Naive B cell (primary cell): ENCODE results near the gene NDST1. TPM values are rescaled to one million over a fixed set of nuclear protein-coding genes. Genes with fewer than 3 reads are reported as not detected.

Experiments used
- ATAC-seq, 2 donors: fragments of 150-1000 bp; cut with Tn5 transposase; 2 replicates each; pipeline ENCODE4 v1.10.0; 2021; ENCODE audit warnings: low read depth in 2 of 2, mild to moderate bottlenecking in 2 of 2, moderate library complexity in 2 of 2
- DNase-seq: peaks from one replicate; pipeline ENCODE4 v3.0.0; 2022
- H3K27ac Mint-ChIP-seq, 6 donors: one replicate each; pipeline ENCODE4 v1.8.0; 2020 to 2022; ENCODE audit warnings: mild to moderate bottlenecking in 6 of 6, mixed read lengths in 6 of 6, moderate library complexity in 5 of 6, inconsistent platforms in 2 of 6
- H3K27me3 Mint-ChIP-seq, 3 donors: one replicate each; pipeline ENCODE4 v1.8.0; 2021 to 2022; ENCODE audit warnings: mixed read lengths in 3 of 3, mild to moderate bottlenecking in 1 of 3
- H3K36me3 Mint-ChIP-seq, 2 donors: one replicate each; pipeline ENCODE4 v1.8.0; 2020 to 2022; ENCODE audit warnings: mixed read lengths in 2 of 2, inconsistent platforms in 1 of 2, mild to moderate bottlenecking in 1 of 2
- H3K4me1 Mint-ChIP-seq, 3 donors: one replicate each; pipeline ENCODE4 v1.8.0; 2020 to 2022; ENCODE audit warnings: mixed read lengths in 3 of 3, inconsistent platforms in 1 of 3, mild to moderate bottlenecking in 1 of 3, moderate library complexity in 1 of 3
- H3K4me3 Mint-ChIP-seq, 8 donors: one replicate each; pipeline ENCODE4 v1.8.0; 2020 to 2022; ENCODE audit warnings: mild to moderate bottlenecking in 8 of 8, mixed read lengths in 8 of 8, moderate library complexity in 8 of 8, inconsistent platforms in 2 of 8
- H3K9me3 Mint-ChIP-seq, 7 donors: one replicate each; pipeline ENCODE4 v1.8.0; 2020 to 2022; ENCODE audit warnings: mixed read lengths in 7 of 7, mild to moderate bottlenecking in 5 of 7, inconsistent platforms in 2 of 7, moderate library complexity in 1 of 7
- polyA plus RNA-seq, 6 donors: library from polyadenylated mRNA; unstranded; fragments of 300-500 nt; fragmentation: Illumina TruSeq; gene quantifications; one replicate each; pipeline ENCODE4 v1.2.3, GENCODE V29; 2021; ENCODE audit warnings: low read depth in 6 of 6

The NDST1 gene
- polyA plus RNA-seq, 6 donors from 2014 or later = 0.38 to 1.8 (median 0.73) TPM

DNA sequence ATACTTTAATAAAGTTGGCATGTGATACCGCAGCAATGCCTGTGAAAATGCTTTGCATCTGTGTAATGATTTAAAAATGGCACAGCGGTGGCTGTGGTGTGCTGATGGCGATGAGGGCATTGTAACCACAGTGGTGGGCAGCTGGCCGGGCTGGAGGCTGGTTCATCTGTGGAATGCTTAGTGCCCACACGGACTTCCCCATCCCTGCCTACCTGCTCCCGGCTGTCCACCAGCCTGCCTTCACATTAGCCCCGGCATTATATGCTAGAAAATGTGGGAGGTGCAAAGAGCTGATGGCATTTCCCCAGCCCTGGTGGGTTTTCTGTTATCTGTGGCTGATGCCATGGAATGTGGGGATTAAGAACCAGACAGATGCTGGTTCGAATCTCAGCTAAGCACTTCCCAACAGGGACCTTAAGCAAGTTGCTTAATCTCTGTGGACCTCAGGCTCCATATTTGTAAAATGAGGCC, 2.9 kb upstream of the NDST1 start:
- Mint-ChIP-seq H3K27ac (no peak overlapping the region), H3K9me3 (no peaks in the 10 kb centered on the region), H3K36me3 (no peaks in the 10 kb centered on the region), H3K4me3 (no peak overlapping the region), H3K4me1 (peaks cover under 1 to 5% (median 2%) of the 10 kb centered on the region in 3 donors), H3K27me3 (no peaks in the 10 kb centered on the region)
- ATAC-seq (no peak), DNase-seq (no peak)

DNA sequence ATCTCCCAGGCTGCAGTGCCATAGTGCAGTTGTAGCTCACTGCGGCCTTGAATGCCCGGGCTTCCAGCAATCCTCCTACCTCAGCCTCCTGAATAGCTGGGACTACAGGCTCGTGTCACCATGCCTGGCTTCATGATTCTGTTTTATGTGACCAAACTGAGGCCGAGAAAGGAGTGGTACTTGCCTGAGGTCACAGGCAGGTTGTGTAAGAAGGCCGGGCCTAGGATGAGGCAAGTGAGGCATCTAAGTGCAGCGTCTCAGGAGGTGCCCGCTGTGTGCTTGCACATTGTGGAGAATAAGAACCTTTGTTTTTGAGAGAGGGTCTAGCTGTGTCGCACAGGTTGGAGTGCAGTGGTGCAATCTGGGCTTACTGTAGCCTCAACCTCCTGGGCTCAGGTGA, 2.1 kb upstream of the NDST1 start:
- Mint-ChIP-seq H3K4me3 (no peak overlapping the region), H3K36me3 (no peaks in the 10 kb centered on the region), H3K27me3 (no peaks in the 10 kb centered on the region), H3K4me1 (peaks cover 0 to 5% (median 1%) of the 10 kb centered on the region in 3 donors), H3K27ac (no peak overlapping the region), H3K9me3 (no peaks in the 10 kb centered on the region)
- DNase-seq (no peak), ATAC-seq (no peak)

GRCh38 chr5:150506571-150507473, 1.1 kb upstream of the NDST1 start:
- no peaks in the 10 kb centered on the region for H3K36me3 Mint-ChIP-seq
- no peak for DNase-seq

DNA sequence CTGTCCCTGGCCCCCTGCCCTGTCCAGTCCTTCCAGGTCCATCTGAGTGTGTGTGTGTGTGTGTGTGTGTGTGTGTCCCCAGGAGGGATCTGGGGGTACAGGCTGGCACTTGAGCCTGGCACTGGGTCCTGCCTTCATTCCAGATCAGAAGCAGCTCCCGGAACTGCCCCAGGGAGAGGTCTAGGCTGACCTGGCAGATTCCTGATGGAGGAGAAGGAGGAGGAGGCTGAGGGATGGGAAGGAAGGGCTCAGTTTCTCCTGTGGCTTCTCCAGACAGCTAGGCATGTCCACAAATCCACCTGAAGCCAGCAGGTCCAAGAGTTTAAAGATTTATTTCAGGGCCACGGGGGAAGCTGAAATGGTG, 328 bp downstream of the NDST1 start:
- Mint-ChIP-seq H3K4me3 (no peak overlapping the region), H3K27ac (no peak overlapping the region), H3K9me3 (no peaks in the 10 kb centered on the region), H3K36me3 (no peaks in the 10 kb centered on the region), H3K4me1 (peaks cover 0 to 10% (median 4%) of the 10 kb centered on the region in 3 donors), H3K27me3 (no peaks in the 10 kb centered on the region)
- ATAC-seq (no peak), DNase-seq (no peak)

More at GRCh38 chr5:150506571-150507473, 1.1 kb upstream of the NDST1 start:
- peaks cover 0 to 10% (median 5%) of the 10 kb centered on the region in 3 donors for H3K4me1 Mint-ChIP-seq
- ATAC-seq = no peak
- H3K27ac Mint-ChIP-seq = no peak overlapping the region
- H3K27me3 Mint-ChIP-seq = no peaks in the 10 kb centered on the region
- H3K9me3 Mint-ChIP-seq = no peaks in the 10 kb centered on the region
- no peak overlapping the region for H3K4me3 Mint-ChIP-seq

DNA sequence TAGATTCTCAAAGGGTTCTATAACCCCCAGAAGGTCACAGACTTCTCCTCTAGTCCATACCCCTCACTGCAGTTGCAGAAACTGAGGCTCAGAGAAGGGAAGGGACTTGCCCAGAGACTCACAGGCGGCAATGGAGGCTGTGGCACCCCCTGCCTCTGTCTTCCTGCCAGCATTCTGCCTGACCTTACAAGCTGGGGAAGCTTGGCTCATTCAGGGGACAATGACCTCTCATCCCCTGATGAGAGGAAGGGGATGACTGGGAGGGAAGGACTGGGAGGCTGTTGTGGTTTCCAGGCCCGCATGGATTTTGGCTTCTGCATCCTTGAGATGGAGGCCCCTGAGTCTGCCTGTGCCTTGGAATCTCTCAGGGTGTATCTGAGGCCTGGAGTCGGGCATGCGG, 897 bp downstream of the NDST1 start:
- DNase-seq (no peak), ATAC-seq (no peak)
- no peaks in the 10 kb centered on the region for H3K27me3 Mint-ChIP-seq
- no peaks in the 10 kb centered on the region for H3K9me3 Mint-ChIP-seq
- H3K4me3 Mint-ChIP-seq = no peak overlapping the region
- H3K4me1 Mint-ChIP-seq = peaks cover 0 to 10% (median 4%) of the 10 kb centered on the region in 3 donors
- no peaks in the 10 kb centered on the region for H3K36me3 Mint-ChIP-seq
- no peak overlapping the region for H3K27ac Mint-ChIP-seq

DNA sequence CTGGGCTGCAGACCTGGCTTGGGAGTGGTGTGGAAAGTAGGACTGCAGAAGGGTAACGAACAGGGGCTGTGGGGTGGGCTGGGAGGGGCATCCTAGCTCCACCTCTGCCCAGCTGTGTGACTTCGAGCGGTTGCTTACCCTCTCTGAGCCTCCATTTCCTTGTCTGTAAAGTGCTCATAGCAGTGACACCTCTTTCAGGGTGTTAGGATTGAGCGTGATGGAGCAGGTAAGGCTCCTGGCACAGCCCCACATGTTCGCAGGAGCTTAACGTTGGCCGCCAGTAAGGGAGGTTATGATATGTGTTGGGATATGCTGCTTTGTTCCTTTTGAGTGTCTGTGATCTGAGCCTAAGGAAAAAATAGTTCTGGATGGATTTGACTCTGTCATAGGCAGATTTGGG, 2.1 kb downstream of the NDST1 start:
- no peaks in the 10 kb centered on the region for H3K36me3 Mint-ChIP-seq

DNA sequence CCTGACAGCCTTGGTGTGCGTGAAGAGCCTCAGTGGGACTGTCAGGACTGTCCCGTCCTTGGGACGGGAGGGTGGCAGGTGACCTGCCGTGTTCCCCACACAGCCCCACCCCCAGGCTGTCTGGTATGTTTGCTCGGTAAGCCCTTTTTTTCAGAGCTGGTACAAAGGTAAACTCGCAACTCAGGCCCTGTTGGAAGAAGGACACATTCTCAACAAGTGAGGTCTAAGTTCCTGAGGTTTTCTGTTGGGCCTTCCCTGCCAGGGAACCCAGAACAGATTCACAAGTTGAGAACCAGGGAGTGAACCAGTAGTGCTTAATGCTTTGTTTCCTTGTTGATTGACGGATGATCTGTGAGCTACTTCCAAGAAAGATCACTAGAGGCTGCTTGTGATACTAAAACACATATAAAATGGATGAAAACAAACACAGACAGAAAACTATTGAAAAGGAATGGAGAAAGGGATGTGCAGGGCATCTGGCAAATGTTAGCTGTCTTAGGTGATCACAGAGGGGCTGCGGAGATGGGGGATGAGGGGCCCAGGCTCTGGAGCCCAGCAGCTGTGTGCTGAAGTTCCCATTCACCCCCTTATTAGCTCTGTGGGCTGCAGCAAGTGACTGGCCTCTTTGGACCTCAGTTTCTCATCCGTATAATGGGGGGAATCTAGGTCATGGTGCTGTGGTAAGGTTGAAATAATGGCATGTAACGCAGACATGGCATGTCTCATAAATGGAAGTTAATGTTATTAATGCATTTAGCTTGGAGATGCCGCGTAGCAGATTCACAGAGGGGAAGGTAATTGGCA, 2.7 kb downstream of the NDST1 start:
- Mint-ChIP-seq H3K4me3 (no peak overlapping the region), H3K27ac (no peak overlapping the region), H3K9me3 (no peaks in the 10 kb centered on the region), H3K4me1 (peaks cover 0 to 10% (median 4%) of the 10 kb centered on the region in 3 donors), H3K27me3 (no peaks in the 10 kb centered on the region), H3K36me3 (no peaks in the 10 kb centered on the region)
- no peak for ATAC-seq
- DNase-seq = no peak

More for the DNA sequence above, 2.1 kb downstream of the NDST1 start:
- ATAC-seq (no peak), DNase-seq (no peak)
- Mint-ChIP-seq H3K9me3 (no peaks in the 10 kb centered on the region), H3K27ac (peak overlapping the region in 2 of 6 donors; percentile 29 to 39), H3K4me1 (peaks cover 0 to 10% (median 4%) of the 10 kb centered on the region in 3 donors), H3K4me3 (no peak overlapping the region), H3K27me3 (no peaks in the 10 kb centered on the region)

- Mint-ChIP-seq H3K4me3 (peak overlapping the region in 1 of 8 donors; percentile 30), H3K27me3 (no peaks in the 10 kb centered on the region), H3K9me3 (no peaks in the 10 kb centered on the region), H3K4me1 (peaks cover 0 to 10% (median 4%) of the 10 kb centered on the region in 3 donors), H3K36me3 (no peaks in the 10 kb centered on the region), H3K27ac (no peak overlapping the region)
- no peak for DNase-seq
- no peak for ATAC-seq
Measured at GRCh38 chr5:150511578-150512367, 3.8 kb downstream of the NDST1 start.

DNA sequence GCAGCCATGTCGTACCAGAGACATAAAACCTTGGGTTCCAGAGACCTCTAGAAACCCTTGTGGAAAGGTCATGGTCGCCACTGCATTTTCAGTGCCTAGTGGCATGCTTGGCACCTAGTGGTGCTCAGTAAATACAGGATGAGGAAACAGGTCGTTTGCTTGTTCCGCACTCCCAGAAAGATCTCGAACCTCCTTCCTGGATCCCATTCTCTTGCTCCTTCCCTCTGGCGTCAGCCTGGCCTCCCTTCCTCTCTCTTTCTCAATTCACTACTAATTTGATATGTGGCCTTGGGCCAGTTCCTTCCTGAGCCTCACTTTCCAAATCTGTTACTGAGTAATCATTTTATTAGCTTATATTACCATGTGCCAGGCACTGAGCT, 4.4 kb downstream of the NDST1 start:
- H3K27me3 Mint-ChIP-seq = no peaks in the 10 kb centered on the region
- peaks cover 0 to 10% (median 4%) of the 10 kb centered on the region in 3 donors for H3K4me1 Mint-ChIP-seq
- no peaks in the 10 kb centered on the region for H3K9me3 Mint-ChIP-seq
- ATAC-seq (no peak), DNase-seq (no peak)
- peak overlapping the region in 1 of 6 donors; percentile 44 for H3K27ac Mint-ChIP-seq
- H3K4me3 Mint-ChIP-seq = no peak overlapping the region
- no peaks in the 10 kb centered on the region for H3K36me3 Mint-ChIP-seq

GRCh38 chr5:150513375-150514309, 5.7 kb downstream of the NDST1 start:
- no peak for ATAC-seq

GRCh38 chr5:150514708-150515211, 6.8 kb downstream of the NDST1 start:
- H3K4me3 Mint-ChIP-seq = no peak overlapping the region
- ATAC-seq (no peak), DNase-seq (no peak)
- H3K4me1 Mint-ChIP-seq = peaks cover 4 to 20% (median 7%) of the 10 kb centered on the region in 3 donors
- no peak overlapping the region for H3K27ac Mint-ChIP-seq
- H3K27me3 Mint-ChIP-seq = no peaks in the 10 kb centered on the region
- no peaks in the 10 kb centered on the region for H3K9me3 Mint-ChIP-seq
- H3K36me3 Mint-ChIP-seq = no peaks in the 10 kb centered on the region

More at GRCh38 chr5:150513375-150514309, 5.7 kb downstream of the NDST1 start:
- DNase-seq = no peak
- no peak overlapping the region for H3K27ac Mint-ChIP-seq
- peaks cover under 1 to 20% (median 7%) of the 10 kb centered on the region in 3 donors for H3K4me1 Mint-ChIP-seq
- no peak overlapping the region for H3K4me3 Mint-ChIP-seq
- H3K27me3 Mint-ChIP-seq = no peaks in the 10 kb centered on the region
- no peaks in the 10 kb centered on the region for H3K36me3 Mint-ChIP-seq
- no peaks in the 10 kb centered on the region for H3K9me3 Mint-ChIP-seq

DNA sequence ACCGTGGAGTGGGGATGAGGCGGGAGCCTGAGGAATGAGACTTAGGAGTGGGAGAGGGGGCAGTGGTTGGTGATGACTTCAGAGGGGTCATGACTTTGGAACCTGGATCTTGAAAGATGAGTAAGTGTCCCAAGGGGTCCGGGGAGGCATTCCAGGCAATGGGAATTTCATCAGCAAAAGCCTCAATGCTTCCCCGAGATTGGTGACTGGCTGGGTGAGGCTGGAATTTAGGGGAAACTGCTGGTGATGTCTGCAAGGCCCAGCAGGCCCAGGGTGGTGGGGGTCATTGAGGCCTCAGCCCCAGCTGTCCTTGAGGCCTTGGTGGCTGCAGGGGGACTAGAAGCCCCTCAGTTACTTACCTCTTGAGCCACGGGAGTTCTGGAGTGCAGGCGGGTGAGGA, 7.5 kb downstream of the NDST1 start:
- no peaks in the 10 kb centered on the region for H3K36me3 Mint-ChIP-seq
- no peaks in the 10 kb centered on the region for H3K27me3 Mint-ChIP-seq
- peak overlapping the region in 1 of 6 donors; percentile 64 for H3K27ac Mint-ChIP-seq
- no peak overlapping the region for H3K4me3 Mint-ChIP-seq
- no peak for DNase-seq
- ATAC-seq = no peak
- H3K4me1 Mint-ChIP-seq = peaks cover 6 to 20% (median 7%) of the 10 kb centered on the region in 3 donors
- H3K9me3 Mint-ChIP-seq = no peaks in the 10 kb centered on the region
